RWPE1 (cell line): Measurements from ENCODE around the gene RNF208.

Experiments
- CTCF ChIA-PET: fragments of 350-600 bp; sonication (Branson Sonifier 250); formaldehyde crosslinking; extraction: SDS; loops from one replicate; lab custom pipeline; 2021; lab: Yijun Ruan, JAX
- POLR2A ChIA-PET: fragments of 400-600 bp; formaldehyde crosslinking; extraction: SDS; loops from one replicate; lab custom pipeline; 2020; ENCODE audit warnings: antibody characterized with exemption; ENCODE audit not compliant: low non-redundant PET; lab: Yijun Ruan, JAX
- DNase-seq: peaks from one replicate; pipeline ENCODE4 v3.0.0; 2012; ENCODE audit warnings: low spot score
- H3K27ac ChIP-seq: fragments of 450-650 bp; 2 replicates; pipeline ENCODE4 v1.5.1; 2017
- TF ChIP-seq, protein P1 (sequence below): fragments of 450-650 bp; conservative IDR thresholded peaks from 2 replicates; pipeline ENCODE4 v1.5.1; 2017; ENCODE audit warnings: low read depth, mild to moderate bottlenecking

Gene RNF208

DNA sequence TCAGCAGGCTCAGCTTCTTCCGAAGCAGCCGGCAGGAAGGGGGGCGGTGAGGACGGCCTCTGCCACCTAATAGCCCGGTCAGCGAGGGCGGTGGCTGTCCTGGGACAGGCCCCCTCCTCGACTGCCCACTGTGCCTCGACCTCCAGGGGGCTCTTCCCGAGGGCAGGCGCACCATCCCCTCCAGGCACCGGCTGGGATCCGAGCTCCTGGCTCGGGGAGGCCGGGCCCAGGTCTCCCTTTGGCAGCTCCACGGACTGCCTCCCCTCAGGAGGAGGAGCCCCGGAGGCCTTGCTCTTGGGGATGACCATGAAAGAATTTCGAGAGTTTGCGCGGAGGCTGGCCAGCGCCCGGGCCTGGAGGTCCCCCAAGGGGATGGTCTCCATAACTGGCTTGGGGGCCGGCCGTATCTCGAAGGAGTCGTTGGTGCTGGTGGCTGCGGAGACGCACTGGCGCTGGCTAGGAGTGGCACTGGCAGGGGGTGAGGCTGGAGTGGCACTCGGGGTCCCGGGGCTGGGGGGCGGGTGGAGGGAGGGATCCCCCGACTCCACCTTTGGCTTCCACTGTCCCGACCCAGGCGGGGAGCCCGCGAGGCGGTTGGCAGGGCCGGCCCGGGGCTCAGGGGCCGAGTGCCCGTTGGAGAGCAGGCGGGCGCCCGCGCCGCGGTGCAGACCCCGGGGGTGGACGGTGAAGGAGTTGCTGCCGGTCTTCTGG, 22.5 kb downstream of the RNF208 start:
- POLR2A ChIA-PET = interaction anchor here (2.1 kb wide), 1 partner anchor 11 kb away, joined by 17 read pairs; the partner anchor contains the start of genes ANAPC2 and SSNA1
- CTCF ChIA-PET = interaction anchor here (0.5 to 2.5 kb wide), 7 partner anchors 10 to 127 kb away, joined by 3 to 14 read pairs (median 4); partner anchors contain the start of genes ANAPC2 and SSNA1
- peak overlapping the region; percentile 99 for H3K27ac ChIP-seq
- DNase-seq = no peak
- TF ChIP-seq, protein P1, sequence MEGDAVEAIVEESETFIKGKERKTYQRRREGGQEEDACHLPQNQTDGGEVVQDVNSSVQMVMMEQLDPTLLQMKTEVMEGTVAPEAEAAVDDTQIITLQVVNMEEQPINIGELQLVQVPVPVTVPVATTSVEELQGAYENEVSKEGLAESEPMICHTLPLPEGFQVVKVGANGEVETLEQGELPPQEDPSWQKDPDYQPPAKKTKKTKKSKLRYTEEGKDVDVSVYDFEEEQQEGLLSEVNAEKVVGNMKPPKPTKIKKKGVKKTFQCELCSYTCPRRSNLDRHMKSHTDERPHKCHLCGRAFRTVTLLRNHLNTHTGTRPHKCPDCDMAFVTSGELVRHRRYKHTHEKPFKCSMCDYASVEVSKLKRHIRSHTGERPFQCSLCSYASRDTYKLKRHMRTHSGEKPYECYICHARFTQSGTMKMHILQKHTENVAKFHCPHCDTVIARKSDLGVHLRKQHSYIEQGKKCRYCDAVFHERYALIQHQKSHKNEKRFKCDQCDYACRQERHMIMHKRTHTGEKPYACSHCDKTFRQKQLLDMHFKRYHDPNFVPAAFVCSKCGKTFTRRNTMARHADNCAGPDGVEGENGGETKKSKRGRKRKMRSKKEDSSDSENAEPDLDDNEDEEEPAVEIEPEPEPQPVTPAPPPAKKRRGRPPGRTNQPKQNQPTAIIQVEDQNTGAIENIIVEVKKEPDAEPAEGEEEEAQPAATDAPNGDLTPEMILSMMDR = no peak

DNA sequence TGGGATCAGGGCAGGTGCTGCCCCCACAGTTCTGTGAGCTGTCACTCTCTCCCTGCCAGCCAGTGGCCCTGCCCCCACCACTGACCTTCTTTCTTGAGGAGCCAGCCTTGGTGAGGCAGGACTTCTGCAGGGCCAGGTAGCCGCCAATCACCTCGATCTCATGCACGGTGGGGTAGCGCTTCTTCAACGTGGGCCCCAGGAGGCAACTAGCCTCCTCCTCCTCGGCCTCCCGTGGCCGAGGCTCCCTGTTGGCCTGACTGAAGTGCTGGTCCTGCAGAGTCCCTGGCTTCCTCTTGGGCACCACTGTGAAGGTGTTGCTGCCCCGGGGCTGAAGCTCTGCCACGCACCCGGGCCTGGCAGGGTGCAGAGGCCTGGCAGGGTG, 23.1 kb downstream of the RNF208 start:
- ChIA-PET CTCF (interaction anchor here (0.5 to 2.5 kb wide), 9 partner anchors 10 to 126 kb away, joined by 3 to 14 read pairs (median 4); partner anchors contain the start of genes ANAPC2 and SSNA1), POLR2A (interaction anchor here (2.1 kb wide), 1 partner anchor 10 kb away, joined by 17 read pairs; the partner anchor contains the start of genes ANAPC2 and SSNA1)
- no peak for DNase-seq
- peak overlapping the region; percentile 99 for H3K27ac ChIP-seq
- TF ChIP-seq, protein P1 = no peak

DNA sequence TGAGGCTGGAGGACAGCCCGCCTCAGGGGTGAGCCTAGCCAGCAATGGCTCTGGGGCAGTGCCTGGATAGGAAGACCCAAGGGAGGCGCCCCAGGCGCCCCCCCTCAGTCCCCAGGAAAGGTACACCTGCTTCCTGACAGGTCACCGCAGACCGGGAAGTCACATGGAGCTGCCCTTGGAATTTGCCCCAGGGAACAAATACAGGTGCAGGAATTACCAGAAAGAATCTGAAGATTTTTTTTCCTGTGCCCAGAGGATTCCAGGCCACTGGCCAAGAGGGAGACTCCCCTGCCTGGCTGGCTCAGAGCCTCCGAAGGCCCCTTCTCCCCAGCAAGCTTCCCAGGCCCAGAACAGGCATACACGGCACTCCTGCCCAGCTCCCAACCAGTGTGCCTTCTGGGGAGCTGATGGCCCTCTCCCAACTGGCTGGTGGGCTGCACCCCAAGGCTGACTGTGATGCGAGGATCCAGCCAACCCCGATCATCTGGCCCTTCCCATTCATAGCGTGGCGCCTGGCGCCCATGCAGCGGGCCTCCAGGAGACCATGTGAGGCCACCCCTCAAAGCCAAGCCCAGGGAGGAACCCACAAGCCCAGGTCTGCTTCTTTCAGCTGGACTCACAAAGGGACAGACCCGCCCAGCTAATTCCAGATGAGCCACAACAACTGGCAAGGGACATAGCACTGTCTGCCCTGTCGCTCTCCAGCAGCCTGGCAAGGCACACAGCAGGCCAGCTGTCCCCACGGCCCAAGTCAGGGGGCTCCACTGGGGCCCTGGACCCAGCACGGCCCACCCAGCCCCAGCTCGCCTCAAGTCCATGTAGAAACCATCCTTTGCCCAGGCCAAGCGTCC, 23.8 kb downstream of the RNF208 start:
- POLR2A ChIA-PET = interaction anchor here (0.6 to 2.1 kb wide), 3 partner anchors 9 to 26 kb away, joined by 3 to 17 read pairs (median 4); partner anchors contain the start of genes ANAPC2 and SSNA1
- TF ChIP-seq, protein P1 = no peak
- CTCF ChIA-PET = interaction anchor here (0.7 to 2.5 kb wide), 10 partner anchors 9 to 435 kb away, joined by 3 to 14 read pairs (median 4); partner anchors contain the start of genes ANAPC2, RNF224 and SSNA1
- peak; percentile 59 for DNase-seq
- peak overlapping the region; percentile 99 for H3K27ac ChIP-seq

DNA sequence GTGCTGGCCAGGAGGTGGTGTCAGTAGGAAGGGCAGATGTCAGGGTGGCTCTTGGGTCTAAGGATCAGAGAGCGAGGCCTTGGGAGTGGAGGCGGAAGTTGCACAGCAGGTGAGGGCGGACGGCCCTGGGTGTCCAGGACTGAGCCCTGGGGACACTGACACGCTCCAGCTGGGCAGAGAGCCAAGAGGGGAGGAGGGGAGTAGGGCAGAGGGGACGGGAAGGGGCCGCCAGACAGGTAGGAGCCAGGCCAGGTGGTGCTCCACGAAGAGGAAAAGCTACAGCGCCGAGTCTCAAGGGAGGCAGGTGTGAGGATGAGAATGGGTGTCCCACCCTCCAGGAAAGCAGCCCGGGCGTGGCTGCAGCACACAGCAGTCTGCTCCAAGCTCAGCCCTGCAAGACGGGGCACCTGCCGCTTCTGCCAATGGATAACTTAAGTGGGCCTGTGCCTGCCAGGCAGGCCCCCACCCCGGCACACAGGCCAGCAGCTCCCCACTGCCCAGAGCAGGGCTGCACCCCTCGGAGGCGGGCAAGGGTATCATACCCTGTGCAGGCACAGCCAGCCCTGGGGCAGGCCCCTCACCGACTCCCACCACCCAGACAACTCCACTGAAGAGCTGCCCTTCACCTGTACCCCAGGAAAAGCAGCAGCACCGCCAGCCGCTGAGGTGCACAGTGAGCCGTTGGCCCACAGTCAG, 26.4 kb downstream of the RNF208 start:
- TF ChIP-seq, protein P1 = no peak
- DNase-seq = no peak
- H3K27ac ChIP-seq = peak overlapping the region; percentile 99
- CTCF ChIA-PET = interaction anchor here (0.7 to 1.2 kb wide), 6 partner anchors 13 to 91 kb away, joined by 3 to 8 read pairs (median 4); no protein-coding TSS in a partner anchor
- POLR2A ChIA-PET = interaction anchor here (1.0 to 1.3 kb wide), 2 partner anchors 27 to 106 kb away, joined by 3 read pairs; partner anchors contain the start of gene RNF208

DNA sequence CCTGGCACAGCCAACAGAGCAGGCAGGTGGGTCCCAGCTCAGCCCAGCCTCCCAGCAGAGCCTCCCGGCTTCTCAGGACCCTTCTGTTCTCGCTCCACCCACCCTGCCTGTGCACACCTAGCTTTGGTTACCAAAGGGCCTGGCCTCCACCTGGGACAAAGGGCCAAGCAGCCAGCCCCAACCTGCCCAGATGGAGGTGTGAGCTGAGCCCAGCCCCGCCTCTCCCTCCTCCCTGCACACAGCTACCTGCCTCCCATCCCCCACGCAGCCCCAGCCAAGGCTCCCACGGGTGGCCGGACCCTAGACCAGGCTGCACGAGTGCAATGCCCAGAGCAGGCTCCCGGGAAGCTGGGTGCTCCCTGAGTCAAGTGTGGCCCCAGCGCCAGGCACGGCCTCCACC, 27.1 kb downstream of the RNF208 start:
- H3K27ac ChIP-seq = peak overlapping the region; percentile 99
- TF ChIP-seq, protein P1 = no peak
- DNase-seq = no peak
- POLR2A ChIA-PET = interaction anchor here (0.7 to 1.3 kb wide), 5 partner anchors 10 to 106 kb away, joined by 3 read pairs; partner anchors contain the start of genes NDOR1, RNF208 and TMEM203
- CTCF ChIA-PET = interaction anchor here (0.9 to 1.2 kb wide), 3 partner anchors 14 to 42 kb away, joined by 3 to 8 read pairs (median 5); no protein-coding TSS in a partner anchor
